ENCODE data around the gene PIRT.
"Not testable (repeated sequence)": the region's sequence is repeated elsewhere in the genome, so short reads cannot be mapped to it uniquely, and the experiment has no call there.

Gene PIRT

DNA sequence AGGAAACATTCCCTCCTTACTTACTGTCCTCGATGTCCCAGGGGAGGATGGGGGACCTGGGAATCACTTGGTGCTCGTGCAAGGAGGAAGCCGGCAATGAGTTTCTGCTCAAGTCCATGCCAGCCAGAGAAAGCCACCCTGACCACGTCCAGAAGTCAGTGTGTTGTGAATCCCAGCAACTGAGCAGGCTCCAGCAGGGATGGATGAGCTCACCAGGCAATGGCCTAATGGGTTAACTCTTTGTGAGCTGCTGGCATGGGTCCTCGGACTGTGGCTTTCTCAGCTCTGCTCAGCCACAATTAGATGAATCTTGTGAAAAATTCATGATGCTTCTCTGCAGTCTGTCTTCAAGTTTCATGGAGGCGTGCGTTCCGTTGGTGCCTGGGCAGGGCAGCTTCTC is at the start of gene PIRT:
PIRT (minus strand) TSS at position 167 of the 400 bp plus-strand sequence. CDS start 12,442 bp downstream, outside the sequence.
- DNase-seq (ENCODE audit: low read depth): no peak

DNA sequence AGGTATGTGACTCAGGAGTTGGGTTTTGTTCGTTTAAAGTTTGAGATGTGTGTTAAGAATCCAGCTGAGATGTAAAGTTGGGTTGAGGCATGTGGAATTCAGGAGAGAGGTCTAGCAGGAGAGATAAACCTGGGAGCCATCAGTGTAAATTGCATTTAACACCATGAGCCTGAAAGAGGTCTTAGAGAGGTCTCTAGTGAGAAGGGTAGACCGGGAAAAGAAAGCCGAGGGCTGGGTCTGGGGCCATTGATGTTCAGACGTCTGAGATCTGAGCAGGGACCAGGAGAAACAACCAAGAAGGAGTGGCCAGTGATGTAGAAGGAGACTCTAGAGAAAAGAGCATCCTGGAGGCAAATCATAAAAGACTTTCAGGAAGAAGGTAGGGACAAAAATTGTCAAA is 44.1 kb upstream of the PIRT start:
- no peak for DNase-seq (ENCODE audit: low read depth)

DNA sequence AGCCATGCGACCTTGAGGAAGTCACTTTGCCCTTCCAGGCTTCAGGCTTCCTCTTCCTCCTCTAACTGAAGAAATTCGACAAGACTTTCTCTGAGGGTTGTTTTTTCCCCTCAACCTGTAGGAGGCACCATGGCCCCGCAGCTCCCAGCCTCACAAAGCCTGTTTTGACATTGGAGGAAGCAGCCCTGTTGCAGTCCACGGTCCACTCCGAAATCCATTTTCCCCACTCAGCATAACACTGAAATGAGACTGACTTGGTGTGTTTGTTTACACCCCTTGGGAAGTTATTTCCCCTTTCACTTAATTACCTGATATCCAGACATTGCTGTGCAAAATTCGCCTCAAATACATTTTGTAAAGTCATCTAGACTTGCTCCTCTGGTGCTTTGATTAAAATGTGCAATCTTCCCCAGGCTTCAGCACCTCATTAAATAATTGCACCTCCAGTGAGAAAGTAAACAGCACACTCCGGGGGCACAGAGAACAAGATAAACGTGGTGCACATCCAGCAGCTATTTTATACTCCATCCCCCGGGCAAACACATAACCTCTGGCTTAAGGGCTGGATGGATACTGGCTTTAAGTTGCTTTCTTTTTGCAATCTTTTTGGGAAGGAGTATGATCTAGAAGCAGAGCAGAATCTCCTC is 41.4 kb upstream of the PIRT start:
- DNase-seq (ENCODE audit: low read depth): no peak

DNA sequence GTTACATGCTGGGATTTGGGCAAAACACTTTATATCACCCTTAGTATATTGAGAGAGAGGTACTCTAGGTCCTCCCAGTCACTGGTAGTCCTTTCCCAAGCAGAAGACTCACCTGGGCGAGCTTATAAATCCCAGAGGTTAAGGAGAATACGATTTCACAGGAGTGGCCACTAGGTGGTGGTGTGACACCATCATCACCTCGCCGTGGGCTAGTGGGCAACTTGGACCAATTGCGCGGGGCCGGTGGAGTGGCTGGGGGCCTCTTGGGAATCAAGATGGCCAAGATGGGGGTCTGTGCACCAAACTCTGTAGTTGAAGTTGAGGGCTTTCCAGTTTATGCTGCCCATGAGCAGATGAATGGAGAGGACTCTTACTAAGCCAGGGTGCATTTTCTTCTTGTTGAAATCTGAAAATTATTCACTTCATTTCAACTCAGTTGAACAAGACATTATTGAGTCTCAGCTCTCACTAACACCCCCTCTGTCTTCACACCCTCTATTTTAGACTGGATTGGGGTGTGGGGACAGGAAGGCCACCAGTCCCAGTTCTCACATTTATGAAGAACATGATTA is 38.2 kb upstream of the PIRT start:
- DNase-seq (ENCODE audit: low read depth): no peak

DNA sequence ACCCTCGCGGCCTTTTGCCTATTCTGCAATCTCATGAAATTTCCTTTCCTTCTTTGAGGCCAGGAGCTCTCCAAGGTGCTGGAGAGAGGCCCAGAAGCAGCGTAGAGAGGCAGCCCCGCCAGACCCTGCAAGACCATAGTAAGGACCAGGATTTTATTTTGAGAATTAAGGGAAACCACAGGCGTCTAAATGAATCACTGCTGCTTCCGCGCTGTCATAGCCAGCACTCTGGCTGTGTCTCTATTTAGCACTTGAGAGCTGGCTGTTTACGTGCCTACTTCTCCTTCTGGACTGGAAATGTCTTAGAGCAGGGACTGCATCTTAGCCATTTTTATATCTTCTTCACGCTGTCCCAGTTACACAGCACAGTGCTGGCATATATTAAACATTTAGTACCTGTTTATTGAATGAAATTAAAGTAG is 37.6 kb upstream of the PIRT start:
- no peak for DNase-seq (ENCODE audit: low read depth)

DNA sequence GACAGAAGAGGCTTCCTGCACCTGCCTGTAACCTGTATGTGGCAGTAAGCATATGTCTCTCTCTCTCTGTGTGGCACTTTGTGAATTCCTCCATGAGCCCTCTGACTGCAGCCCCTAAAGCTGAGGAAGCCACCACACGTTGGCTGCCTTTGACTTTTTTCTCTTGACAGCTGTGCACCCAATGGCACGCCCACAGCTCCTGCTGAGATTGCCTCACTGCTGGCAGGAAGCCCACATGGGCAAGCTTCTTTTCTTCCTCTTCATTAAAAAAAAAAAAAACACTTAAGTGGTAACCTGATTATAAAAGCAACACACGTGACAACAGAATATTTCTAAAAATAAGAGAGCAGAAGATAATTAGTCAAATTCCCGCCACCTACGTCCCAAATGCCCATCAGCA is 34.0 kb upstream of the PIRT start:
- DNase-seq (ENCODE audit: low read depth): no peak

DNA sequence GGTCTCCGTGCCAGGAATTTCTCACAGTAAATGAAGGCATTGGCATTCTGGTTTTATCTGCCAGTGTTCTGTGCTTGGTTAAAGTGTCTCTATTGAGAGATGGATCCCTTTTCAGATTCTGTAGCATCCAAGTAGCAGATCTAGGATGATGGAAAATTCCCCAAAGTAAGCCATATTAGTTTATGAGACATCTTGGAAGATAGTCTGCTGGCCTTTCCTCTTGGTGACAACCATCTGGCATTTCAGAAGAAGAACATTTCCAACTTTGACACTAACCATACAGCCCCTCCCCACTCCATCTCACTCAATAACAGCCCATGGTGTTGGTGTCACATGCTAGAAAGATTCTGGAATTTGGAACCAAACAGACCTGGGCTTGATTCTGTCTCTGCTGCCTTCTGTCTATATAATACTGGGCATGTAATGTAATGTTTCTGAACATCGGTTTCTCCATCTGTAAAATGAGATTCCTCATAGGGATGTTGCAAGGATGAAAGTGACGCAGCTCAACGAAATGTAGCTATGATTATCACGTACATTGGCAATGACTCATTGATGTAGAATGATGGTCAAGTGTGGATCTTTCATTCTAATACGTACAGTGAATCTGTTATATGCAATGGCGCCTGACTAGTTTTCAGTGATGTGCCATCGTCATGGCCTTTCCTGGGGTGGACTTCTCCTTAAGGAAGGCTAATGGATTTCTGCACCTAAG is 32.6 kb upstream of the PIRT start:
- no peak for DNase-seq (ENCODE audit: low read depth)

DNA sequence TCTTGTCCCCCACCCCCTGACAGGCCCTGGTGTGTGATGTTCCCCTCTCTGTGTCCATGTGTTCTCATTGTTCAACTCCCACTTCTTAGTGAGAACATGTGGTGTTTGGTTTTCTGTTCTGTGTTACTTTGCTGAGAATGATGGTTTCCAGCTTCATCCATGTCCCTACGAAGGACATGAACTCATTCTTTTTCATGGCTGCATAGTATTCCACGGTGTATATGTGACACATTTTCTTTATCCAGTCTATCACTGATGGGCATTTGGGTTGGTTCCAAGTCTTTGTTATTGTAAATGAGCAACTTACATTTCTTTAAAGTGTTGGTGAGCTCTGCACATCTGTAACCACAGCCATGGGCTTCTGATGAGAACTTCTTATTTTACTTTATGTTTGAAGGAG is 30.9 kb upstream of the PIRT start:
- DNase-seq (ENCODE audit: low read depth): not testable (repeated sequence)

DNA sequence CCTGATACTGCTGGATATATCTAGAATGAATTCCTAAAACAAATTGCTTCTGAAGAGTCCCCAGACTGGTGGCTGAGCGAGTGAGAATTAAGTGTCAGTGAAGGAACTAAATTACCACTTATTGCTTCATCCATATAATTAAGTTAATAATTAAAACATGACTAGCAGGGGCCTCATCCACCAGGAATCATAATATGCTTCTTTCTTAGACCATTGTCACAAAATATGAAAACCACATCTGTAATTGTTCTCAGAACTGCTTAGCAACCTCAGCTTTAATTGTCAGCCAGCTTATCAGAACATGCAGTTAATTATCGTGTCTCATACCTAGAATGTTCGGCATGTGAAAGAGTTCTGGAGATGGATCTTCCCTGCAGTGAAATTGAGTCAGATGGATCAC is 21.2 kb upstream of the PIRT start:
- no peak for DNase-seq (ENCODE audit: low read depth)

DNA sequence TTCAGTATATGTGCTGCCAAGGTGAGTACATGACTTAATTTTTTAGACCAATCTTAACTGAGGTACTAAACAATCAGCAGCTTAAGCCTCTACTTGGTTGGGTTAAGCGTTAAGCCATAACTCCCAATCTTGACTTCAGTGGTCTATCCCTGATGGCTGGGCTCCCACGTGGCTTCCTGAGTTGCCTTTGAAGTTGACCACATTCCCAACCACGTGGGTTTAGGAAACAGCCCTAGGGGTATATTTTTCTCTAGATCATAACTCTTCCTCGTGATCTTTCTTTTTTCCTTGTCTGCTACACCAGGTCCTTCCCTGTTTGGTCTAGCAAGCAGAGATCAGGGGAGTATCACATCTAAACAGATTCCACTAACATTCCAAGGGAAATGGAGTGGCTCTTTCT is 20.1 kb upstream of the PIRT start:
- no peak for DNase-seq (ENCODE audit: low read depth)

DNA sequence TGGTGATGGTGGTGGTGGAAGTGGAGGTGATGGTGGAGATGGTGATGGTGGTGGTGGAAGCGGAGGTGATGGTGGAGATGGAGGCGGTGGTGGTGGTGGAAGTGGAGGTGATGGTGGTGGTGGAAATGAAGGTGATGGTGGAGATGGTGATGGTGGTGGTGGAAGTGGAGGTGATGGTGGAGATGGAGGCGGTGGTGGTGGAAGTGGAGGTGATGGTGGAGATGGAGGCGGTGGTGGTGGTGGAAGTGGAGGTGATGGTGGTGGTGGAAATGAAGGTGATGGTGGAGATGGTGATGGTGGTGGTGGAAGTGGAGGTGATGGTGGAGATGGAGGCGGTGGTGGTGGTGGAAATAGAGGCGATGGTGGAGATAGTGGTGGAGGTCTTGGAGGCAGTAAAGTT is 8.7 kb upstream of the PIRT start:
- DNase-seq (ENCODE audit: low read depth): not testable (repeated sequence)

DNA sequence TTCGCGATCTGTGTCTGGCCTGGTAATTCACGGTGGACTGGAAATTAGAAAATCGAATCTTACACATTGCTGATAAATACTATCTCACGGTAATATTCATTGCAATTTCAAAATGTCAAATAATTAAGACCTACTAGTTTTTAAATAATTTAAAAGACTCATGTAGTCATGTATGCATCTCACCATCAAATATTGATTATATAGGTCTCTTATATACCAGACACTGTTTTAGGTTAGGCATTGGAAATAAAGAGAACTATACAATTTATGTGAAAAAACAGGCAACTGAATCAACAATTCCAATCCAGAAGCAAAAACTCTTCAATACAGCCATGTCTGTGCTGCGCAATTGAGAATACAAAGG is 7.5 kb upstream of the PIRT start:
- DNase-seq (ENCODE audit: low read depth): no peak

DNA sequence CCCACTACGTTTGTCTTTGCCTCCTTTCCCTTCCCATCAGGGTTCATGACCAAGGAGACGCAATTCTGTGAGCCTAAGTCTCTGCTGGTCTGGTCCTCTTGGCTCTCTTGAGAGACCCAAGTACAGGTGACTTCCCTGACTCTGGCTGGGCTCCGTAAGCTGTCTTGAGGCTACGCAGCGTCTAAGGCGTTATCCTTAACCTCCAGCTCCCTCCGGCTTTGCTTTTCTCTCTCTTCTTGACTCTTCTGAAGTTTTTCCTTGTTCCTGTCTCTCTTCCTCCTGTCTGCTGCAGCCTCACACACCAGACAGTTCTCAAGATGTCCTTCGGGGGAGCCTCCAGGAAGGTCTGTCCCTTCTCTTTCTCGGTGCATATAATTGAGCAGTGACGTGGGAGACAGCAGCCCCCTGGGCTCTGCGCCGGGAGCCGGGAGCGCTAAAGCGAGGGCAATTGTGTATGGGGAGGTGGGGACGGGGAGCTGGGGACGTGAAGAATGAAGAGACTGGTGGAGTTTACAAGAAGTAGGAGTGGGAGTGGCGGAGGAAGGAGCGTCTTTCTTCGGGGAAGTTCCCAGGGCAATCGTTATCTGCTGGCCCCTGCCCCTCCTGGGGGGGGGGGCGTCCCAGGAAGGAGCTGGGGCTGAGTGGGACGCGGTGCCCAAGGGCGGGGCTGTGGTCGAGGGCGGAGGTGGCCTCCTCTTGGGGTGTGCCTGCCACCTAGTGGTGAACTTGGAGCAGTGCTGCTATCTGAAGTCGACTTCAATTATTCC is 6.9 kb upstream of the PIRT start:
- DNase-seq (ENCODE audit: low read depth): peak; percentile 26

DNA sequence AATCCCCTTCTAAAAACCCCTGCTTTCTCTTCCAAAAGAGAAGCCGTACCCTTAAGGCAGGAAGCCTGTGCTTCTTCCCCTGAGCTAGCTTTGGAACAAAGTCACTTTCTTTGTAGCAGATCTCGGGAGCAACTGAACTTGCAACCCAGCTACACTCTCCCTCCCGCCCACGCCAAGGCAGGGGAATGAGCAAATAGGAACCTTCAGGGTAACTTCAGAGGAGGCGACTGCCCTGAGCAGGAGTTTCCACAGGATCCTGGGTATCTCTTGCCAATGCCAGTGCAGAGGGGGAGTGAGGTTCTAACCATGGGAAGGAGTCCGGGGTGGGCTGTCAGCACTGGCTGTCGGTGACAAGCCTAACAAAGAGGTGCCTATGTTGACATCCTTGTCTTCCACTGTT is 5.9 kb upstream of the PIRT start:
- DNase-seq (ENCODE audit: low read depth): no peak

DNA sequence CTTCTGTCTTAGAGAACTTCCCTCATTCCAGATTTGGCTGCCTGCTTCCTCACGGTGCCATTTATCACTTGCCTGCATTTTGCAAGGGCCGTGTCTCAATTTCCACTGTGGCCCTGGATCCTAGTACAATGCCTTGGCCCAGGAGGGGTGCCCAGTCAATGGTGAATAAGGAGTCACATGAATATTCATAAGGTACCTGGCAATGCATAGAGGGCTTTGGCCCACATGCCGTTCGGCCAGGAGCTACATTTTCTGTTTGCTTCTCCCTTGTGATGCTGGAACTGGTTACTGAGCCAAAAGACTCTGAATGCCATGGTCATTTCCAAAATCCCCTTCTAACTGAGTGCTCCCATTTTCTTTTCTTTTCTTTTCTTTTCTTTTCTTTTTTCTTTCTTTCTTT is 4.8 kb upstream of the PIRT start:
- no peak for DNase-seq (ENCODE audit: low read depth)

DNA sequence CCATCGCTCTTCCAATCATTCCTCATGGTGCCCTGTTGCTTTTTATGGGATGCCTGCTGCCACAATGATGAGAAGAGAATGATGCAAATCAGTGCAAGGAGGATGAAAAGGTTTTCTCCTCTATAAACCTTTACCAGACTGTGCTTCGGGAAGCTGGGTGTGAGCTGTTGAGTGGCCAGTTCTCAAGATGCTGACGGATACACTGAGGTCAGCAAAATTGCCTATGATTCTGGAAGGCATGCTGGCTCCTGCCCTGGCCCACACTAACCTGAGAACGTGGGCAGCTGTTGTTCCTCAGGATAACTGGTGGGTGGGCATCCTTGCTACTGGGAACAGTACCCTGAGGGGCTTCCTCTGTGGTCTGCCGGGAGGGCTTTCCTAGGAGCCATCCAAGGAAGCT is 795 bp upstream of the PIRT start:
- no peak for DNase-seq (ENCODE audit: low read depth)

DNA sequence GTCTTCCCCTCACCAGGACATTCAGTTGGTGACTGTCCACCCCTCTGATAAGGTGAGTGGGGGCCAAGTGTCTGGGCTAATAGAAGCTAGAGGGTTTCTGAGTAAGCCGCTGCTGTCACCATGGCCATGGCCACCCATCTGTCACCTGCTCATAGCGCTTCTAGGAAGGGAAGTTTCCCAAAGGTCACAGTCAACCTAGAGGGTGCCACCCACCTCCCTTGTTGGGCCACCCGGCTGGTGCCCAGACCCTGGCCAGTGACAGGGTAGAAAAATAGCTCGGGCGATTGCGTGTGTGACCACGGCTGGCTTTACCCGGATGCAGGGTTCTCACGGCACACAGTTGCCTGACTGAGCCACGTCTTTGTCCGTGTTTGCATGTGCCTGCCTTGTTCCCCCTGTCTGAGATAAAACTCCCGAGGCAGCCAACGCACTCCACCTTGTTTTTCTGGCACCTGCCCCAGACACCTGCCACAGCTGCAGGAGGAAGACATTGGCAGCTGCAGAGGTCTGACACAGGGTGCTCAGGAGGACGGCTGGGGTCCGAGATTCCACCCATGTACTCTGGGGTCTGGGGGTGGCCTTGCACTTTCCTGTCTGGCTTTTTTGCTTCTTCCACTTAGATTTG is 809 bp downstream of the PIRT start:
- DNase-seq (ENCODE audit: low read depth): no peak

DNA sequence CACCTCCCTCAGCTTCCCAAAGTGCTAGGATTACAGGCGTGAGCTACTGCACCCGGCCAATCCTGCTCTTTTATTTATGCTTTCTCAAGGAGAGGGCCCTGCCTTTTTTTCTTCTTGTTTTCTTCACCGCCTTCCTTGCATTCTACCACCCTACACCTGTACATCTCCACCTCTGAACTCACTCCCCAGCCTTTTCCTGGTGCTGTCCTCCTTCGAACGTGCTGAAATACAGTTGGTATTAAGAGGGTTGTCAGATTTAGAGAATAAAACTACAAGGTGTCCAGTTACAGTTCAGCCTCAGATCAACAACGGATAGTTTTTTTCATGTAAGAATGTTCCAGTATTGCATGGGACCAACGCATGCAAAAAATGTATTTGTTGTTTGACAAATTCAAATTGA is 1.7 kb downstream of the PIRT start:
- DNase-seq (ENCODE audit: low read depth): no peak

DNA sequence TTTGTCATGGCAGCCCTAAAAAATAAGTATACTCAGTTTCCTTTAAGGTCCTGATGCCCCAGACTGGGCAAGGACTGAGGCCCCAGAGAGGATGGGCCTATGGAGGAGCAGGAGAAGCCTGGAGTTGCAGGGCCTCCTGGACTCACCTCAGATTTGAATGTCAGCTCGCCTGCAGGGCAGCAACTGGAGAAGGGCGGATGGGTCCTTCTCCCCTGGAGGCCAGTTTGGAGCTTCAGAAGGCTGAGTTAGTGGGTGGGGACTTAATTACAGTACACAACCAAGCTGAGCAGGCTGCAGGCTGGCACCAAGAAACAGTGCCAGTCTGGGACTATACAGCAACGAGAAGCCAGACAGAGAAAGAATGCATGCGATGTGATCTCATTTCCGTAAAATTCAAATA is 6.2 kb downstream of the PIRT start:
- no peak for DNase-seq (ENCODE audit: low read depth)

DNA sequence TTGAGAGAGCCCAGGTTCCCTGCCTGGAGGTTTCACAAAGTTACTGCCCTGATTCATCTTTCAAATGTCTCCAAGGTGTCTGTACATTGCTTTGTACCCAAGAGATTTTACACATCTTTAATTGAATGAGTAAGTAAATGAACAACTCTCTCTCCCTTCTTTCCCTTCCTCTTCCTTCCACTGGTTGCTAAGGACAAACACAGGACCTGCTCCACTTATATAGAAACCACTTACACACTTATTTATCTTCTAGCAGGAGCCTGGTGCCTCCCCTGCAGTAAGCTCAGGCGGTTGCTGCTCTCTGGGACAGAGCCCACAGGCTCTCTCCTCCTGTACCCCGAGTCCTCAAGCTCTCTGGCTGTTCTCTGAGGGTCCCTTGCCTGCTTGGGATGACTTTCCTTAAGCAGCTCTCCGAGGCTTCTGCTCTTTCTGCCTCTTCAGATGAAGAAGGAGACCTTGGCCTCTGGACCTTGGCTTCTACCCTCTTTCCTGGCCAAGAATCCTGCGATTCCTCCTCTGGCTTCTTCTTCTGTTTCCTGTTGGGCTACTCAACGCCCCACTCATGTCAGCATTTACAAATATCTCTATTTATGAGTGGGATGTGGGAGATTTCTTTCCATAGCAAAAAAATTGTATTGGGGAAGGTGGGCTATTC is 9.9 kb downstream of the PIRT start:
- DNase-seq (ENCODE audit: low read depth): no peak

DNA sequence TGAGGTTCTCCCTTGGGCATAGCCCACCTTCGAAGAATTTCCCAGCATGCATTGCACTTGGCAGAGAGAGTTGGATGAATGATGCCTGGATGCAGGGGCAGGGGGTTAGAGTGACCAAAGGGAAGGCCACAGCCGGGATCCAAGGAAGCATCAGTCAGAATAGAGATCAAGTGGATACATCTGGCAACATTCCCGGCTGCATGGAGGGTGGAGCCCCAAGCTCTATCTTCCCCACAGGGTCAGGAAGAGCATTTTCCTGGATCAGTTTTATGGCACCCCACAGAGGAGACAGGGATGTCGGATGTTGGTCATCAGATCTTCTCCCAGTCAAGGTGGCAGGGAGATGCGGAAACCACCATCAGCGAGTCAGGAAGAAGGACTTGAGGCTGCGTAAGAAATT is 13.0 kb downstream of the PIRT start:
- DNase-seq (ENCODE audit: low read depth): no peak

DNA sequence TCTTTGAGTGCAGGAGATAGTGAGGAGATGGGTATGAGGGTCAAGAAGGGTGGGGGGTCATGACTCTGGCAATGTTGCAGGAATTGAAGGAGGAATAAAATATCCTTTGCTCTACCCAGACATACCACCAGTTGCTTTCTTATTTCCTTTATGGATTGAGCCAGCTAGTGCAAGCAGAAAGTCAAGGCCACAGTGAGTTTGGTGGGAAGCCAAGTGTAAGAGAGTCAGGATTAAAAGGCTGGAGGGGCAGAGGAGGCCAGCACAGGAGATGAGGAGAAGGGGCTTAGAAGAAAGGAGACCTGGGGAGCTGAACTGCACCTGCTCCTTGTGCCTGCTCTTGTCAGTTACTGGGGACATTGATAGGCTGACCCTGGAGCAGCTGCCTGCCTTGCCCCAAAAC is 16.1 kb downstream of the PIRT start:
- DNase-seq (ENCODE audit: low read depth): no peak

Data from T-helper 22 cell (primary cell).